ENCODE results near the gene SPATA31A3.
"Not testable (repeated sequence)": the region's sequence is repeated elsewhere in the genome, so short reads cannot be mapped to it uniquely, and the experiment has no call there.

The SPATA31A3 gene

GRCh38 chr9:66992450-66992849 is at the start of gene SPATA31A3:
Gene SPATA31A3, minus strand, starts transcription at chr9:66992550. Its CDS starts 29 bp downstream, at chr9:66992521.
- DNase-seq, result not testable (repeated sequence)

- not testable (repeated sequence) for DNase-seq
These were observed 39.8 kb downstream of the SPATA31A3 start for GRCh38 chr9:66952576-66952975.

- not testable (repeated sequence) for DNase-seq
These were observed 49.8 kb downstream of the SPATA31A3 start for GRCh38 chr9:66942400-66943155.

- DNase-seq, result not testable (repeated sequence)
These were observed 52.2 kb downstream of the SPATA31A3 start for GRCh38 chr9:66939878-66940830.

- not testable (repeated sequence) for DNase-seq
These were observed 54.0 kb downstream of the SPATA31A3 start for GRCh38 chr9:66938322-66938721.

GRCh38 chr9:66937662-66938061 is 54.7 kb downstream of the SPATA31A3 start:
- DNase-seq, result not testable (repeated sequence)
